Tibial artery (tissue), 4 donors: ENCODE measurements around the gene TRA2B.
"Not testable (repeated sequence)": the region's sequence is repeated elsewhere in the genome, so short reads cannot be mapped to it uniquely, and the experiment has no call there.

Experiments used
- DNase-seq, 2 donors: peaks; one replicate each; pipeline ENCODE4 v3.0.0-alpha.2; 2019
- H3K27ac ChIP-seq, 2 donors: fragments of 200-600 bp; sonication (generic) in 1 of 2; 1 replicate in 1 of 2; 2 replicates in 1 of 2; pipeline ENCODE4 v1.5.1; 2018 to 2019; ENCODE audit warnings: mild to moderate bottlenecking in 1 of 2
- H3K27me3 ChIP-seq, 2 donors: fragments of 200-600 bp; sonication (generic) in 1 of 2; one replicate each; pipeline versions ENCODE4 v1.5.1 to v1.6.0; 2016 to 2019
- H3K36me3 ChIP-seq, 3 donors: fragments of 200-600 bp; sonication (generic) in 2 of 3; one replicate each; pipeline ENCODE4 v1.5.1; 2016 to 2019; ENCODE audit warnings: mild to moderate bottlenecking in 2 of 3
- H3K4me1 ChIP-seq, 4 donors: fragments of 200-600 bp; sonication (generic) in 2 of 4; 1 replicate in 3 of 4; 2 replicates in 1 of 4; pipeline ENCODE4 v1.5.1; 2016 to 2019
- H3K4me3 ChIP-seq, 2 donors: fragments of 200-600 bp; sonication (generic) in 1 of 2; 1 replicate in 1 of 2; 2 replicates in 1 of 2; pipeline ENCODE4 v1.5.1; 2018 to 2019; ENCODE audit warnings: mild to moderate bottlenecking in 2 of 2
- H3K9me3 ChIP-seq, 3 donors: fragments of 200-600 bp; sonication (generic) in 1 of 3; one replicate each; pipeline ENCODE4 v1.5.1; 2016 to 2019
- intact Hi-C: fragments of 100-400 bp; cut with DNase I; formaldehyde crosslinking; loops from one replicate; pipeline ENCODE4 v1.15.0; 2023; ENCODE audit warnings: low total_unique reads
- TF ChIP-seq, protein P1 (sequence below), 2 experiments: fragments of 200-600 bp in 1 of 2; fragments of 450-650 bp in 1 of 2; IDR thresholded peaks; one replicate each; pipeline ENCODE4 v1.5.1; 2017 to 2019; ENCODE audit warnings: antibody characterized with exemption in 2 of 2, mild to moderate bottlenecking in 1 of 2, moderate library complexity in 1 of 2

Gene TRA2B

DNA sequence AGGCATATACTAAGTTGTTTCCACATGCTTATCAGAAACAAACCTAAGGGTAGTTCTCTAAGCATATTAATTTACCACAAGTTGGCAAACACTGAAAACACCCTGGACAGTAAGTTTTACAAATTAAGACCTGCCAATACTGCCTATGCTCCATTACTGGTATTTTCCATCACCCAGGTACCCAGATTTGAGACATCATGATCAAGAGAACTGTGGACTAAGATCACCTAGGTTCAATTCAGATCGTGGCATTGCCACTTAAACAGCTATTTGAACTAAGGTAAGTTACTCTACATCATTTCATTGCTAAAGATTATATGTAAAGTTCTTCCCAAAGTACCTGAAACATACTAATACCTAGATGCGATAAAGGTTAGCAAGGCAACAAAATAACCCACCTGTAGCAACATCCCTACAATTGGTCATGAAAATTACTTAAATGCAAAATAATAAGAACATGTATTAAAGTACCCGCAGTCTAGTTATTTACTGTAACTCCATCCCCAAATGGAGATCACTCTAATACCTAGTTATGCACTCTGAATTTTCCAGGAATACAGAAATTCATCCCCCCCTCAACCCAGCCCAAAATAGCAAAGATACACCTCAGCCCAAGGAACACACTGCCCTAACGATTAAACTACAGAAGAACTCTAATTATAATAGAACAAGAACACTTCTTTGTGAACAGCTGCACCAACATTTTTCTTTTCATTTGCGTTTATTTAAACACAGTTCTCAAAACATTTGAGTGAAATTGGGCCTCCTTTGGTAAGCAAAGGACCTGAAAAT lies 21.6 kb downstream of the TRA2B start:
- TF ChIP-seq, protein P1, sequence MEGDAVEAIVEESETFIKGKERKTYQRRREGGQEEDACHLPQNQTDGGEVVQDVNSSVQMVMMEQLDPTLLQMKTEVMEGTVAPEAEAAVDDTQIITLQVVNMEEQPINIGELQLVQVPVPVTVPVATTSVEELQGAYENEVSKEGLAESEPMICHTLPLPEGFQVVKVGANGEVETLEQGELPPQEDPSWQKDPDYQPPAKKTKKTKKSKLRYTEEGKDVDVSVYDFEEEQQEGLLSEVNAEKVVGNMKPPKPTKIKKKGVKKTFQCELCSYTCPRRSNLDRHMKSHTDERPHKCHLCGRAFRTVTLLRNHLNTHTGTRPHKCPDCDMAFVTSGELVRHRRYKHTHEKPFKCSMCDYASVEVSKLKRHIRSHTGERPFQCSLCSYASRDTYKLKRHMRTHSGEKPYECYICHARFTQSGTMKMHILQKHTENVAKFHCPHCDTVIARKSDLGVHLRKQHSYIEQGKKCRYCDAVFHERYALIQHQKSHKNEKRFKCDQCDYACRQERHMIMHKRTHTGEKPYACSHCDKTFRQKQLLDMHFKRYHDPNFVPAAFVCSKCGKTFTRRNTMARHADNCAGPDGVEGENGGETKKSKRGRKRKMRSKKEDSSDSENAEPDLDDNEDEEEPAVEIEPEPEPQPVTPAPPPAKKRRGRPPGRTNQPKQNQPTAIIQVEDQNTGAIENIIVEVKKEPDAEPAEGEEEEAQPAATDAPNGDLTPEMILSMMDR (IDR thresholded peaks at IDR 0.05) = no peak
- H3K36me3 ChIP-seq = peaks cover 67 to 72% (median 71%) of the 10 kb centered on the region in 3 donors
- H3K9me3 ChIP-seq = no peaks in the 10 kb centered on the region
- no peak for DNase-seq
- H3K4me3 ChIP-seq = no peak overlapping the region
- intact Hi-C loops = no loop called here
- peaks cover 0 to 9% (median 0%) of the 10 kb centered on the region in 4 donors for H3K4me1 ChIP-seq
- no peaks in the 10 kb centered on the region for H3K27me3 ChIP-seq
- H3K27ac ChIP-seq = no peak overlapping the region

DNA sequence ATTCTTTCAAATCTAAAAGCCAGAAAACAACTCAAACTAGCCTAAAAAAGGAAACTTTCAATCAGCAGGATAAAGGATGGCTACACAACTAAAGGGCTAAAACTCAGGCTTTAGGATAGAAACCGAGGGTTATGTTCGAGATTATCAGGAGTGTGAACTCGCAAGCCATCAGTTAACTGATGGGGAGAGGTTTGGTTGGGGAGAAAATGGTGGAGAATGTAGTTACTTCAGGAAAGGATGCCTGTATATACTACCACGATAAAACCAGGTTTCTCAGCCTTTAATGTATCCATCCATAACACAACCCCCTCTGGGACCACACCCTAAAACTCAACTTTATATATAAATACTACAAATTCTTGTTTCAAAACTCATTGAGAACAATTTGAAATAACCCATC lies 22.2 kb downstream of the TRA2B start:
- intact Hi-C loops = no loop called here
- H3K4me3 ChIP-seq = no peak overlapping the region
- no peak overlapping the region for H3K27ac ChIP-seq
- H3K4me1 ChIP-seq = peaks cover 0 to 9% (median 0%) of the 10 kb centered on the region in 4 donors
- peaks cover 61 to 66% (median 65%) of the 10 kb centered on the region in 3 donors for H3K36me3 ChIP-seq
- no peaks in the 10 kb centered on the region for H3K9me3 ChIP-seq
- TF ChIP-seq, protein P1 (IDR thresholded peaks at IDR 0.05) = no peak
- DNase-seq = no peak
- H3K27me3 ChIP-seq = no peaks in the 10 kb centered on the region

DNA sequence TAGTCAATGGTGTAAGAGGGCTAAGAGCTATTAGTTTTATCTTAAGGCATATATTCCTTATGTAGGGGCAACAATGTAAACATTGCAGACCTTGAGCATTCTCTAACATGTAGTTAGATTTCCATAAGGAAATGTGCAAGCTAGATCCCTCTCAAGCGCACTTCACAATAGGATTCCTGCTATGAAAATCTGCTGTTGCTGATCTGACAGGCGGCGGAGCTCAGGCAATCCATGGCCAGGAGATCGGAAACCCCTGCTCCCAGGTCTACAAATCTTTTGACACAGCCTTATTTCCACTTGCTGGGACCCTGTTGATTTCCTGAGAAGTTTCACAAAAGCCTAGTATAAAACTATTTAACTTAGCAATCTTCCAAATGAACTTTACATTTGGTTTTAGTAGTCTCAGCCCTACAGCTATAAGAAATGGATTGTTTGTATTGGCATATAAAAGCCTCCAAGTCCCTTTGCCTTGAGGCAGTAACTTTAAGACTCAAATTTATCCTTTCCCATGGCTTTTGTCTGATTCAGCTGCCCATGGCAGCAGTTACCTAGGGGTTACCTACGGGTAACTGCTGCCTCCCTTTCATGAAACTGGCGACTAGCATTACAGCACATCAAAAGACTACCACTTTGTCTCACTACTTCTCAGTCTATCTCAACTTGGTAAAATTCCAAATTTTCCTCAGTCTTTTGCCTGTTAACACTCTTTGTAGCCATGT lies 22.7 kb downstream of the TRA2B start:
- intact Hi-C loops = no loop called here
- DNase-seq = no peak
- TF ChIP-seq, protein P1 (IDR thresholded peaks at IDR 0.05) = no peak
- peaks cover 56 to 60% (median 60%) of the 10 kb centered on the region in 3 donors for H3K36me3 ChIP-seq
- H3K4me3 ChIP-seq = no peak overlapping the region
- H3K4me1 ChIP-seq = peaks cover 0 to 9% (median 0%) of the 10 kb centered on the region in 4 donors
- H3K27me3 ChIP-seq = no peaks in the 10 kb centered on the region
- H3K27ac ChIP-seq = no peak overlapping the region
- no peaks in the 10 kb centered on the region for H3K9me3 ChIP-seq

DNA sequence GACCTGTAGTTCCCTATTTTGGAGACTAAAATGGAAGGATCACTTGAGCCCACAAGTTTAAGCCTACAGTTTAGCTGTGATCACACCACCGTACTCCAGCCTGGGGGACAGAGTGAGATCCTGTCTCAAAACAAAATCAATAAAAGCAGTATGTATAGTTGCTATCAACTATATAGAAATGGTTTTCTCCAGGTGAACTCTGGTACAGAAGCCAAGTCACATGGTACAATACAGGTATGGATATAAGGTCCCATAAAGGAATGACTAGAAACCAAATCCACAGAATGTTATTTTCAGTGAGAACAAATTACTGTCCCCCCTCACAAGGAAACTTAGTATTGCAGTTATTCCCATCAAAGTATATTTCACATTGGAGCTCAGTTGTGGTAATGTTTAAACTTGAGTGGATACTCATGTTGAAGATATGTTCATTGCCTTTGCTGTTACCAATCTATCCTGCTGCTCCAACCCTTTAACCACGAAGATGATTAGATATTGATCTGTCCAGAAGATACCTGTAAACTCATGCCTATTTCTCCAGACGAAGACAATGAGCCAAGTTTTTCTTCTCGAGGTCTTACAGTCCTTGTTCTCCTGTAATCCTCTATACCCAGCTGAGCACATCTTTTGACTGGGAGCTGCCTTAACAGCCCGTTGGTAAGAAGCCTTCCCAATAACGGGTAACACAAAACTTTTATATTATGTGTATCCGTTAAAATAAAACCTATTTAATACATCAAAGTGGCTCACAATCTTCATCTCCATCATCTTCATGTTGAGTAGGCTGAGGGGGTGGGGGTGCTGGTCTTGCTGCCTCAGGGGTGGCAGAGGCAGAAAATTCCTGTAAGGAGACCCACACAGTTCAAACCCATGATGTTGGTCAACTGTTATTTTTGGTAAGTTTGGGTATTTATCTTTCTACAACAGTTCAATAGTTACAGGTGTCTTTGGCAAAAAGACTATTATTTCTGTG lies 24.6 kb downstream of the TRA2B start:
- intact Hi-C loops = no loop called here
- no peaks in the 10 kb centered on the region for H3K27me3 ChIP-seq
- H3K9me3 ChIP-seq = no peaks in the 10 kb centered on the region
- peaks cover 0 to 9% (median 0%) of the 10 kb centered on the region in 4 donors for H3K4me1 ChIP-seq
- H3K36me3 ChIP-seq = peaks cover 37 to 42% (median 41%) of the 10 kb centered on the region in 3 donors
- no peak for DNase-seq
- no peak overlapping the region for H3K4me3 ChIP-seq
- H3K27ac ChIP-seq = no peak overlapping the region
- TF ChIP-seq, protein P1 (IDR thresholded peaks at IDR 0.05) = no peak

DNA sequence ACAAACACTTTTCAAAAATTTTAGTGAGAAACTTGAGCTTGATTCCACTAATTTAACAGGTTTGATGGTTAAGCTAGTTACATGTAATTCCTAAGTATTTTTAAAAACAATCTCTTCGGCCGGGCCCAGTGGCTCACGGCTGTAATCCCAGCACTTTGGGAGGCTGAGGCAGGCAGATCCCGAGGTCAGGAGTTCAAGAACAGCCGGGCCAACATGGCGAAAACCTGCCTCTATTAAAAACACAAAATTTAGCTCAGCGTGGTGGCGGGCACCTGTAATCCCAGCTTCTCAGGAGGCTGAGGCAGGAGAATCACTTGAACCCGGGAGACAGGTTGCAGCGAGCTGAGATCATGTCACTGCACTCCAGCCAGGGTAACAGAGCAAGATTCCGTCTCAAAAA lies 25.3 kb downstream of the TRA2B start:
- Histone ChIP-seq H3K27me3 (no peaks in the 10 kb centered on the region), H3K9me3 (no peaks in the 10 kb centered on the region), H3K27ac (no peak overlapping the region), H3K4me1 (peaks cover 0 to 9% (median 0%) of the 10 kb centered on the region in 4 donors), H3K4me3 (no peak overlapping the region), H3K36me3 (peaks cover 30 to 35% (median 34%) of the 10 kb centered on the region in 3 donors)
- DNase-seq = no peak
- intact Hi-C loops = no loop called here
- TF ChIP-seq, protein P1 (IDR thresholded peaks at IDR 0.05) = no peak

DNA sequence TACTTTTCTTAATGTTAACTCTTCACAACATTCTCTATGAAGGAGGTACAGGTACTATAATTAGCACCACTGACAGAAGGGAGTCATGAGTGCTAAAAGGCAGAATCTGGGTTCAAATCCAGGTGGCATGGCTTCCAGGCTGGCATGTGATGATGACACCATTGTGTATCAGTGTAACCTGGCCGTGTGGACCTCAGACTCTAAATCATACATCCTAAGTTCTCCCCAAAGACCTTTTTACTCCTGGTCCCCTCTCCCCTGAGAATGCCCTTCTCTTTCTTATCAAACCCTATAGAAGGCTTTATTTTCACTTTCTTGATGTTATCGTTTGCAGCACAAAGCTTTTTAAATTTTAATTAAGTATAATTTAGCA lies 26.8 kb downstream of the TRA2B start:
- H3K27ac ChIP-seq, H3K9me3 ChIP-seq, intact Hi-C loops, H3K27me3 ChIP-seq, H3K4me1 ChIP-seq, H3K4me3 ChIP-seq, DNase-seq: not testable (repeated sequence)
- H3K36me3 ChIP-seq = peaks cover 16 to 24% (median 20%) of the 10 kb centered on the region in 3 donors

DNA sequence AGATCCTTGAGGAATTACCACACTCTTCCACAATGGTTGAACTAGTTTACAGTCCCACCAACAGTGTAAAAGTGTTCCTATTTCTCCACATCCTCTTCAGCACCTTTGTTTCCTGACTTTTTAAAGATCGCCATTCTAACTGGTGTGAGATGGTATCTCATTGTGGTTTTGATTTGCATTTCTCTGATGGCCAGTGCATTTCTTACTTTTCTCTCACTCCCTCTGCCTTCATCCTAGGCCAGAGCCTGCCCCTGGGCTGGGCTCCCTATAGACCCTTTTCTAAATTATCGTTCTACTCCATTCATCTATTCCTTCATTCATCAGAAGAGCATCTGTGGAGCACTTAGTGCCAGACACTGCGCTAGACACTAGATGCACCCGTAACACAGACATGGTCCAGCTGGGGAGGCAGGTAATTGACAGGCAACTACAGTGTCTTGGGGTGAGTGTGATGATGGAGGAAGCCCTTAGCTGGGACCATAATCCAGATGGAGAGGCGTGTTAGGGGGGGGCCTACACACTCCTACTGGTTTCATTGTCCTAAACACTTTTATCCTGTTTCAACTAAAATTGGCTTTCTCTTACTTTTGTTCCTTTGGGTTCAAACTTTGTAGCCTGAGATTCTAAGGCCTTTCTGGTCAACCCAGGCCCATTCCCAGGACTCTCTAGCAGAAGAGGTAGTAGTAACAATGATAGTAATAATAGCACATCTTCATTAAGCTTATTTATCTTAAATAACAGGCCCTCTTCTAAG lies 27.3 kb downstream of the TRA2B start:
- H3K9me3 ChIP-seq, DNase-seq, H3K27me3 ChIP-seq, H3K4me3 ChIP-seq, intact Hi-C loops, H3K4me1 ChIP-seq, H3K27ac ChIP-seq: not testable (repeated sequence)
- peaks cover 12 to 24% (median 15%) of the 10 kb centered on the region in 3 donors for H3K36me3 ChIP-seq
